HG03175 (cell line): ENCODE measurements around the gene SRSF4.
"Not testable (repeated sequence)": the region's sequence is repeated elsewhere in the genome, so short reads cannot be mapped to it uniquely, and the experiment has no call there.

Source experiments
- ATAC-seq: cut with Tn5 transposase; IDR thresholded peaks from one replicate; pipeline ENCODE4 v1.9.1; 2021; ENCODE audit warnings: mild to moderate bottlenecking, moderate library complexity; ENCODE audit not compliant: unreplicated experiment

Gene SRSF4

DNA sequence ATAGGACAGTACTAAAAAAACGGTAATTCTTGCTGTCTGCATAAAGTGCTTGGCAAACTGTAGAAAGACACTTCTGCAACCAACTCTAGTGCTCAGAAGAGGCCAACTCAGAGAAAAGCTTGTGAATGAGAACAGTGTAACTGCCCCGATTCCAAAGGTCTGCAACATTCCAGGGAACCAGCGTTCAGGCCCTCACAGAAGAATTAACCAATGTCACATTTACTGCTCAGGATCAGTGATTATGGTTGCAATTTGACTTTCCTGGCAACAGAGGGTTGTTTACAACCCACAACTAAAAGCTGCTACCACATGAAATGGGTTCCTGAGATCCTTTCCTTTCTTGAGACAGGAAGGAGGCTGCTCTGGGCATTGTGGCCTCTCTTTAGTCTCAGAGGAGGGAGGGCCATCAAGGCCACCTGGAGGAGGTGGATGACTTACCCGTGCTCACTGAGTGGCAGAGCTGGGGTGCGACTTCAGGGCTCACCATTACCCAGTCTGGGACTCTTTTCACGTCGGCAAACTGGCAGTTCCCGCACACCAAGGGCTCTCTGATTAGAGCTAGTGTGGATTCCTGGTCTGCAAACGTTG, 15.3 kb downstream of the SRSF4 start:
- no peak for ATAC-seq

DNA sequence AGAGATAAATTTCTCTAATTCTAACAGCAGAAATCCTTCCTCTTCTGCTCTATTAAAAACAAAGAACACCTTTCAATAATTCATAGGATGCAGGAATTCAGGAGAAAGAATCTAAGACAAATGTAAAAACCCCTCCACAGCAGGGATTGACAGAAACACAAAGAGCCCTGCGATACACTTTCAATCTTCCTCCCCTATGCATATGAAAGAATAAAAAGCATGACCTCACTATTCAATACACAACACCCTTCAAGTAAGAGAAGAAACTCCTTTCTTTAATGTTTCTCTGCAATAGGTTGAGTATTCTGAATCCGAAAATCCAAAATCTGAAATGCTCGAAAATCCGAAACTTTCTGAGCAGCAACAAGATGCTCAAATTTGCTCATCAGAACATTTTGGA, 17.1 kb downstream of the SRSF4 start:
- ATAC-seq = no peak

DNA sequence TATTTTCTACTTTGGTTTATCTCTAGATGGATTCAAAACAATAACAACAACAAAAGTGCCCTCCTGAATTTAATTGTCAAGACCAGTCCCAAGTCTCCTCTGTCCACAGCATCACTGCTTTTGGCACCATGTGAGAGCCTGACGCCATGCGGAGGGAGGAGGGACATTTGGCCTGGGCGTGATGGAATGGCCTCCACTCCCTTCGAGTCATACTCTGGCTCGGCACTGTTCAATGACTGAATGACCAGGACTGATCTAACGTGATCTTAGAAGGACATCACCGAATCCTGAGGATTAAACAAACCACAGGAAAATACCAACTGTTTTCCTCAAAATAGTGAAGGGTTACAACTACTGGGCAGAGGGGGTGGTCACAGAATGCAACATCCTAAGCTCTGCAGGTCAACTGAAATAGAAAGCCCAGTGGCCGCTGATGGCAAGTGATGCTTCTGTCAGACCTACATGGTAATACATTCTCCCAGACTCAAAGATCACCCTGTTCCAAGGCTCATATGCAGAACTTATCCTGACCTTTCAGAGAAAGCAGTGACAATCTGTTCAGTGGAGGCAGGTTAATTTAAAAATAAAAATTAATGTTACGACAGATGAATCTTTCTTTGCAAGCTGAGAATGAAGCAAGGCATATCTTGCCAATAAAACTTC, 19.1 kb downstream of the SRSF4 start:
- no peak for ATAC-seq

DNA sequence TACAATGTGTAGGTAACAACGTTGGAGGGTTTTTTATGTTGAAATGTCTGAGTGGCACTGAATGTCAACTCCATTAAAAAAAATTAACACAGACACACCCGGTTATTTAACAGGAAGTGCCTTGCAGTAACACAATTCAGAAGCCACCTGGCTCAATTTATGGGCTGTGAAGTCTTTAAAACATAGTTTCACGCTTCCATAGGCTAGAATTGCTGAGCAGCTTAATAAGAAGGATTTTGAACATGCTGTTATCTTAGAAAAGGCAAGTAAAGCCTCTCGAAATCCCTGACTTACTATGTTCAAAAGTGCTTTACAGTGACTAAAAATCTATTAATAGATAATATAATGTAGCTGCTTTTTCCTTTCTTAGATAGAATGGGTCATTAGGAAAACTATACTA, 19.7 kb downstream of the SRSF4 start:
- no peak for ATAC-seq

DNA sequence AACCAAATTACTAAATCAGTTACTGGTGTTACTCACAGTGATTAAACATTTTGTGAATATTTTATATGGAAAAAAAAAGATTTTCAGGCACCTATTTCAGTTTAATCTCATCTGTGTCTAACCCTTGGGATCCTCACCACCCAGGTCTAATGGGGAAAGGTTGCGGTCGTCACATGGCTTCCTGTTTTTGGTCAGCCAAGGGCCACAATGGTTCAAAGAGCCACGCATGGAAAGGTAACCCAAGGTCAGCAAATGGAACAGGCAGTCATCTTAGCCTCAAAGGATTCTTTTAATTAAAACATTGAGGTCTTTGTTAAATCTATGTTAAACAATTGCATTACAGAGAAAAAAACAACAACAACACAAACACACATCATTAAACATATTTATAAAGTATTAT, 21.9 kb downstream of the SRSF4 start:
- ATAC-seq = no peak

DNA sequence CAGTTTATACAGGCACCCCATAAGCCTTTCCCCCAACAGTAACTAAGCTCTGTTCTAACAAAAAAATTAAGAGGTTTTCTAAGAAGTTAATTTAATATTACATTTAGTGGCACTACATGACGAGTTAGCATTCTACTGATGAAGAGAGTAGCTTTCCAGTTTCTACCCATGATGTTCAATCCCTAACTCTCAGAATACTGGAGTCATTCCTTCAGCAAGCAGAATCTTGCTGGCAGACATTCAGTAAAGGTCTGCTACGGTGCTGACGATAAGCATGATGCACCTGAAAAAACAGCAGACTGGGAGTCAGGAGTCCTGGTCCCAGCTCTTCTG, 24.5 kb downstream of the SRSF4 start:
- ATAC-seq = no peak

DNA sequence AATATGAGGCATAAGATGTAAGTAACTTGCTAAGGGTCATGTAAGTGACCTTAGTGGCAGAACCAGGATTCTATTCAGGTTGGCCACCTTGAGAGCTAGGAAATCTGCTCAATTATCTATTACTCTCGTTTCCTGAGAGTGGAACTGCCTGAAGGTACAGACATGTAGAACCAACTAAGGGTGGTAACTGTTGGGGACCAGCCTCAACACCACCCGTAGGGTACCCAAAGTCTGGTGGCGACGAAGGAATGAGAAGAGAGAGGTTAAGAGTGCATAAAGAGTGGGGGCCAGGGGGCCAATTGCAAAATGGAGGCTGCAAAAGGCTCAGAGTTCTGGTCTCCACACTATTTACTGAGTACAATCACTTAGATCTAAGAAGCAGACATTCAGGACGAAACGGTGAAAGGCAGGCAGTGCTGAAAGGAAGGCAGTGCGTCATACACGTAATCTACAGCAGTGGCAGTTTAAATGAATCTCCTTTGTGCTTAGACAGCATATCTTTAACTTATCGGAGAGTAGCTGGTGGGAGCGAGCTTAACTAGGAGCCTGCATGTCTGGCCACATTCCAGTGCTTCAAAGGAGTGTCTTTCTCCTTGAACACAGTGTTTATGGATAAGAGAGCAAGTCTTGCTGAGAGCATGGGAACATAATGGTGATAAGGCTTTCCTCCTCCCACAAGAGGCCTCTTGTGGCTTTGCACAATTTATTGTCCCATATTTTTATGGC, 25.0 kb downstream of the SRSF4 start:
- no peak for ATAC-seq

DNA sequence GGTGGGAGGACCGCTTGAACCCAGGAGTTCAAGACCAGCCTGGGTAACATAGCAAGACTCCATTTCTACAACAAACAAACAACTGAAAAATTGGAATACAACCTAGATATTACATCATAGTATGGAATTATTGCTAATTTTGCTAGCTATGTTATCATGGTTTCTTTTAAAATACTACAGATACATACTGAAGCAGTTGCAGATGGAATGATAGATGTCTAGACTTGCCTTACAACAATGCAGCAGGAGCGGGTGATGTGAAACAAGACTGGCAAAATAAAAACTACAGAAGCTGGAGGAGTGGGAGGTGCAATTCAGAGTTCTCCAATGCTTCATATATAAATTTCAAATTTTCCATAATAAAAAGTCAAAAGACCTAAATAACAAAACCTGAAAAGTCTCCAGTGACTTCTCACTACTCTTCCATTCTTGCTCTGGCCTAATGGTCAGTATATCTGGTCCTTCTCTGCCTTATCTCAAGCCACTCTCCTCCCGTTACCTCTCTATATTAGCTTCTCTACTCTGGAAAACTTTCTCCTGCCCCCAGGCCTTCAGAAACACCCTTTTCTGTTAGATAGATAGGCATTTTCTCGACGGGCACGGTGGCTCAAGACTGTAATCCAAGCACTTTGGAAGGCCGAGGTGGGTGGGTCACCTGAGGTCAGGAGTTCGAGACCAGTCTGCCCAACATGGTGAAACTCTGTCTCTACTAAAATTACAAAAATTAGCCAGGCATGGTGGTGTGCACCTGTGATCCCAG, 29.5 kb downstream of the SRSF4 start:
- ATAC-seq = no peak

DNA sequence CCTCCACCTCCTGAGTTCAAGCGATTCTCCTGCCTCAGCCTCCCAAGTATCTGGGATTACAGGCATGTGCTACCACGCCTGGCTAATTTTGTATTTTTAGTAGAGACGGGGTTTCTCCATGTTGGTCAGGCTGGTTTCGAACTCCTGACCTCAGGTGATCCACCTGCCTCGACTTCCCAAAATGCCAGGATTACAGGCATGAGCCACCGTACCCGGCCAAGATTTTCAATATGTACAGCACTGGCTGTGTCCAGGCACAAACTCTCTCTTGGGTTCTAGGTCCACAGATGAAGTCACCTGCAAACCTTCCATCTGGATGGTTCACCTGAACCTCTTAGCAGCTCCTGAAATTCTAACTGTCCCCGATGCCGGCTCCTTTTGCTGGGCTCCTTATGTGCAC, 31.4 kb downstream of the SRSF4 start:
- not testable (repeated sequence) for ATAC-seq

DNA sequence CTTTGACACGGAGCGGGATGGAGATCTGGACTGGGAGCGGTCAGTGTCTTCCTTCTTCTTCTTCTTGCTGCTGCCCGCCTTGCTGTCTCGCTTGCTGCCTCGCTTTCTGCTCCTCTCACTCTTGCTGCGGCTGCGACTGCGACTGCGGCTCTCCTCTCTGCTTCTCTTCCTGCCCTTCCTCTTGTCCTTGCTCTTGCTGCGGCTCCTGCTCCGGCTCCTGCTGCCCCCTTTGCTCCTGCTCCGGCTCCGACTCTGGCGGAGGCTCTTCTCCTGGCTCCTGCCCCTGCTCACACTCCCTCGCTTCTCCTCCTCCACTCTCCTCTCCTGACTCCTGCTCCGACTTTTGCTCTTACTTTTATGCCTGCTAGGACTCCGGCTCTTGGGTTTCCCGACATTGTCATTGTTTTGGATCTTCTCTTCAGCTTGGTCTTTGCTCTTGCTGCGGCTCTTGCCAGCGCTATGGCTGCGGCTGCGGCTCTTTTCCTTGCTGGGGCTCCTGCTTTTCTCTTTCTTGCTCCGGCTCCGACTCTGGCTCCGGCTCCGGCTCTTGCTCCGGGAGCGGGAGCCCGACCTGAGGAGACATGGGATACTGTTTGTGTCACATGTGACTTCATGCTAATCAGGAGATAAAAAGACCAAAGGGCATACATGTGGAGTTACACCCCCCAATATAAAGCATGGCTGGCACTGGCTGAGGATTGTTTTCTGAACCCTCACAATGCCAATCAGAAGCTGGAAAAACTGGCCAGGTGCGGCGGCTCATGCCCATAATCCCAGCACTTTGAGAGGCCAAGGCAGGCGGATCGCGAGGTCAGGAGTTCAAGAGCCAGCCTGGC, 32.8 kb downstream of the SRSF4 start:
- ATAC-seq = no peak

DNA sequence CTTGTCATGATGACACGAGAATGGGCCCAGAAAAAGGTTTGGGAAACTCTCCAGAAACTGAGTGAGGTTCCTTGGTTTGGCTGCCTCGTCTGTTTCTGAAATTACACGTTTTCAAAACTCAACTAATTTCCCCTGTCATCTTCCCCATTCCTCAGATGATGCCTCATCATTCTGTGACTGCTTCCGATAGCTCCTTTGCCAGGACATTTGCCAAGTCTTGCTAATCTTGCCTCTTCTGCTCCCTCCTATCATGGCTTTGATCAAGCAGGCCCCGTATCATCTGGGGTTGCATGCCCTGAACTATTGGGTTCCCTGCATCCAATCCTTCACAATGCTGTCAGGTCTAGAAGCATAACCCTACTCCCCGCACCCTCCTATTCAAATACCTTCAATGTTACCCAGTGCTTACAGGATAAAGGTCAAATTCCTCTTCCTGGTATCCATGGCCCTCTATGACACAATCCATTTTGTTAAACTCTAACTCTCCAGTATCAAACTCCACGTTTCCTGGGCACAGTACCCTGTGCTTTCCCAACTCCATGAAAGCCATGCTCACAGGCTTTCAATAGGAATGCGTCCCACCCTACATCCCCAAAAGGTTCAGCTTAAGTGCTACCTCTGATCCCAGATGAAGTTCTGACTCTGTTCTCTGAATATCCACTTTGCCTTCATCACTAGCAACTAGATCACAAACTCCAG, 35.8 kb downstream of the SRSF4 start:
- ATAC-seq = no peak

DNA sequence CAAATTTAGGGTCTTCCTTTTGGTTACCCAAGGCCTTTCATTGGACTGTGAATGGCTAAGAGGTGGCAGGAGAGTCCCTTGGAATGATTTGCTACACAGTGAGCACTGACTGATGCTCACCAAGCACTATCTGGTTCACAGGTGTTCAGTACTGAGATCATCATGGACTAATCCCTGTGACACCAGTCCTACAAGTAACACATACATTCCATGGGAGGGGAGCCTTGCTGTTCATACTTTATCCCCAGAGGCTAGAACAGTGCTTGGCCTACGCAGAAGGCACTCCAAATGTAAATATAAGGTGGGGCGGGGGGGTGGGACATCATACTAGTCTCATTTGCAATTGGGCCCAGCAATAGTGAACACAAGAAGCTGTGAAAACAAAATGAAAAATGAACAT, 37.5 kb downstream of the SRSF4 start:
- no peak for ATAC-seq

DNA sequence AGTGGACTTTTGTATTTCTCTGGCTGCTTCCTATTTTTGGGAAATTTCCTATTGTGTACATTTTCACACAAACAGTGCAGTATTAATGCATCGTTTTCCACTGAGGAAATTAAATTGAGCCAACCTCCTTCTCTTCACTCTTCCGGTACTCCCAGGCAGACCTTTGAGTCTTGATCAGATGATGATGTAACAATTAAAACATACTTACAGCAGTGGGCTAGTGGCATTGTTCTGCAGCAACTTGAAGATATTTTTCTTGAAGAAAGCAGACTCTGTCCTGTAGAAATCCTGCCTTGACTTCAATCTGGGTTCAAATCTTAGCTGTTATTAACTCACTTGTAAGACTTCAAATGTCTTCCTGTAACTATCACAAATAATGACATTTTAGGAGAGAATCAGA, 39.0 kb downstream of the SRSF4 start:
- ATAC-seq = no peak

DNA sequence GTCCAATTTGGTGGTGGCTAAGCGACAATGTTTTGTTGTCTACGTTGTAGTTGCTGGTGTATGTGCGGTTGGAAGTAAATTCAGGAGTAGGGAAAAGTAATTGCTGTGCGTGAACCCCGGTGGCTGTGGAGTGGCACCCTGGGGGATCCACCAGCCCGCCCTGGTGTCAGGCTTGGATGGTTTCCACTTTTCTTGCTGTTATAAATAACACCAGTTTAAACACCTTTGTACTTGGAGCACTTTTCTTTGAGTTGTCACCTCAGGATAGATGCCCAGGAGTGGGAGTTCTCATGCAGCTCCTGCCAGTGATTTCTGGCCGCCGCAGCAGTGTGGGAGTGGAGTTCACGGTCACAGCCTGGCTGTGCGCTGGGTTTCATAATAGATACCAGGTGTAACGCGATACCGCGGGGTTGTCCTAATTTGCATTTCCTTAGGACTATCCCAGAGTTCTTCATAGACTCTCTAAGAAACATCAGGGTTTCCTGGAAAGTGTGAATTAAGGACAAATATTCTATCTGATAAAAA, 45.2 kb downstream of the SRSF4 start:
- ATAC-seq = no peak

DNA sequence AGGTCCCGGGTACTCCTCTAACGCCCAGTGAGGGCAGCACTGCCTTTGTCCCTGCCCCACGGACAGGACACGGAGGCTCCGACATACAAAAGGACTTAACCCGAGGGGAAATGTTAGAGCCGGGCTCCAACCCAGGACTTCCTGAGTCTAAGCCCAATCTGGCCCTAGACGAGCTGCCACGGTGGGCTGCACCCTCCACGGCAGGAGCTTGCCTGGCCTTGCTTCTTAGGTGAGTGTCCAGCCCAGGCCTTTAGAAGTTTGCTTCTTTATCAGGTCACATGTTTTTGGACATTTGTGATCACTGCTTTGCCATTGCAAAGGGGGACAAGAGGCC, 47.0 kb downstream of the SRSF4 start:
- ATAC-seq = no peak

DNA sequence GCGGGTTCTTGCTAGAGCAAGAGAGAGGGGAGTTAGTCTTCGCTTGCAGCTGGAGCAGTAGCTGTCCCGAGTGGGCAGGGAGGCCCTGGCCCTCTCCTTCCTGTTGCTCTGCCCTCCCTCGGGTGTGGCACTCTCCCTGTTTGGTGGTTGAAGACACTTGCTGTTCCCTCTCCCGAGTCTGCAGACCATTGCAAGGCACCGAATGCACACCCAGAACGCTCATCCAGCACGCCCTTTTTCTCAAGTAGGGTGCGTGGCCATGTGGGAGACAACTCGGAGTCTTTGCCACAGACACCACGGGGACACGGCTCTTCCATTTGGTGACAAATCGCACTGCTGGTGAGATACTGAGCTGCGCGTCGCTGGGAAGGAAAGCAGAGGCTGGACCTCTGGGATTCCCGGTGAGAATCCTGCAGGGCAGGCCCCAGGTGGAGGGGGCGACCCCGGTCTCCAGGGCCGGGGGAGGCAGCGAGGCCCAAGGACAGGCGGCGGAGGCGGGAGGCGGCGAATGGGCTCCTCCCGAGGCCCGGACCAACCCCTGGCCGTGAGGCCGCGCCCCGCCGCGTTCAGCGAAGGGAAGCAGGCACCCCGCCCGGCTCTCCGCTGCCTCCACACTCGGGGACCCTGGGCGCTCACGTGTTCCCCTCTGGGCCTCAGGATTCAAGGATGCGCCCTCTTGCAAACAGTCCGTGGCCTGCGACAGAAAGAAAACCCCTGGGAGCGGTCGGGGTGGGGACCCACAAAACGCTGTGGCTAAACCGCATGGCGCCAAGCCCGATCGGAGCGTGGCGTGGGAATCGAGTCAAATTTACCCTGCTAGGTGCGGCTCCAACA, 47.6 kb downstream of the SRSF4 start:
- ATAC-seq = no peak

DNA sequence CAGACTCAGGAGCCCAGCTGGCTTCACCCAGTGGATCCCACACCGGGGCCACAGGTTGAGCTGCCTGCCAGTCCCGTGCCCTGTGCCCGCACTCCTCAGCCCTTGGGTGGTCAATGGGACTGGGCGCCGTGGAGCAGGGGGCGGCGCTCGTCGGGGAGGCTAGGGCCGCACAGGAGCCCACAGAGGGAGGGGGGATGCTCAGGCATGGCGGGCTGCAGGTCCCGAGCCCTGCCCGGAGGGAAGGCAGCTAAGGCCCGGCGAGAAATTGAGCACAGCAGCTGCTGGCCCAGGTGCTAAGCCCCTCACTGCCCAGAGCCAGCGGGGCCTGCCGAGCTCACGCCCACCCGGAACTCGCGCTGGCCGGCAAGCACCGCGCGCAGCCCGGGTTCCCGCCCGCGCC, 50.6 kb downstream of the SRSF4 start:
- ATAC-seq = not testable (repeated sequence)

DNA sequence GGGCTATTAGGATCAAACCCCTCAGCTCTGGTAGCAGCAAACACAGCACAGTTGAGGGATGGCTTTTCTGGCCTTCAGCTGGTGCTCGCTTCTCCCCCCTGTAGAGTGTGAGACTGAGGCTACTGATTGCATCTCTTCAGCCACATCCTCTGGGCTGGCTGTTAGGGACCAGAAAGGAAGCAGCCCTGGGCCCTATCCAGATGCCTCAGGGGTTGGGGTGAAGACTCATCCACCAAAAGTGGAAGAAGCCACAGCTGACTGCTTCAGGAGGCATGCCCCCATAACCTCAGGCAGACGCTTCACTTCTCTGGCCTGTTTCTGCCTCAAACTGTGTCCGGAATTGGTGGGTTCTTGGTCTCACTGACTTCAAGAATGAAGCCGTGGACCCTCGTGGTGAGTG, 51.8 kb downstream of the SRSF4 start:
- no peak for ATAC-seq

DNA sequence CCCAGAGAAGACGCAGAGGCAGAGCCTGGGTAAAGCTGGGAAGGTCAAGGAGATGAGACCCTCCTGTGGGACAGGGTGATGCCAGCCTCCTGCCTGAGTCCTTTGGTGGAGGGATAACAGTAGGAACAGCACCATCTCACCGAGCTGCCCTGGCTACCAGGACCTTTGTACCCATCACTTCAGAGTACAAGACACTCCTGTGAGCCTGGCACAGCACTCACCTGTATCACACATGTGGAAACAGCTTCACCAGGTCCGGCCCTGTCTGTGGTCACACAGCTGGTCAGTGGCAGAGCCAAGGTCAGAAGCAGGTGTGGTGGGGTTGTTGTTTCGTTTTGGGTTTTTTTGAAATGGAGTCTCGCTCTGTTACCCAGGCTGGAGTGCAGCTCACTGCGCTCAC, 53.0 kb downstream of the SRSF4 start:
- ATAC-seq = no peak
